CD1c-positive myeloid dendritic cell (primary cell): Measurements from ENCODE around the gene SYVN1.
"Not testable (repeated sequence)": the region's sequence is repeated elsewhere in the genome, so short reads cannot be mapped to it uniquely, and the experiment has no call there.

Source experiments
- DNase-seq: peaks from one replicate; pipeline ENCODE4 v3.0.0-alpha.2; 2016; ENCODE audit errors: extremely low spot score

Gene SYVN1

GRCh38 chr11:65134240-65134951 lies at the start of gene SYVN1:
Gene SYVN1, minus strand, starts transcription at chr11:65134519. Its CDS starts 918 bp downstream, at chr11:65133601.
- DNase-seq, result peak; percentile 96

- DNase-seq, result no peak
Observed at GRCh38 chr11:65183201-65183891, 49.0 kb upstream of the SYVN1 start.

GRCh38 chr11:65182258-65183170 lies 48.2 kb upstream of the SYVN1 start:
- DNase-seq, result no peak

GRCh38 chr11:65181569-65182257 lies 47.4 kb upstream of the SYVN1 start, which contains the start of gene CAPN1:
Gene CAPN1, plus strand, starts transcription at chr11:65181928. Its CDS starts 774 bp downstream, at chr11:65182702.
- DNase-seq, result peak; percentile 58

GRCh38 chr11:65180877-65181568 lies 46.7 kb upstream of the SYVN1 start:
- peak; percentile 70 for DNase-seq

GRCh38 chr11:65174571-65175010 lies 40.3 kb upstream of the SYVN1 start:
- not testable (repeated sequence) for DNase-seq

- no peak for DNase-seq
Observed at GRCh38 chr11:65172600-65172999, 38.3 kb upstream of the SYVN1 start.

- DNase-seq, result no peak
Observed at GRCh38 chr11:65170058-65170534, 35.8 kb upstream of the SYVN1 start, which contains the start of gene SPDYC. Gene SPDYC, plus strand, starts transcription at chr11:65170233. Its CDS starts 1,125 bp downstream, at chr11:65171358.

- no peak for DNase-seq
Observed at GRCh38 chr11:65169164-65169641, 34.9 kb upstream of the SYVN1 start.

GRCh38 chr11:65167656-65168055 lies 33.3 kb upstream of the SYVN1 start:
- no peak for DNase-seq

GRCh38 chr11:65166893-65167292 lies 32.6 kb upstream of the SYVN1 start:
- DNase-seq, result no peak

- DNase-seq, result no peak
Observed at GRCh38 chr11:65165410-65166317, 31.3 kb upstream of the SYVN1 start.

- no peak for DNase-seq
Observed at GRCh38 chr11:65163684-65164083, 29.4 kb upstream of the SYVN1 start.

- DNase-seq, result no peak
Observed at GRCh38 chr11:65160643-65161042, 26.3 kb upstream of the SYVN1 start.

- no peak for DNase-seq
Observed at GRCh38 chr11:65159012-65159411, 24.7 kb upstream of the SYVN1 start.

GRCh38 chr11:65157336-65157735 lies 23.0 kb upstream of the SYVN1 start:
- no peak for DNase-seq

- DNase-seq, result no peak
Observed at GRCh38 chr11:65156926-65157325, 22.6 kb upstream of the SYVN1 start.

GRCh38 chr11:65156256-65156655 lies 21.9 kb upstream of the SYVN1 start:
- peak; percentile 17 for DNase-seq

- peak; percentile 61 for DNase-seq
Observed at GRCh38 chr11:65152122-65152521, 17.8 kb upstream of the SYVN1 start.
